AG04449 (cell line): Measurements from ENCODE around the gene GRK2.

Experiments used
- CTCF ChIA-PET: fragments of 350-600 bp; formaldehyde crosslinking; extraction: SDS; loops from one replicate; lab custom pipeline; 2021; ENCODE audit warnings: antibody characterized with exemption; lab: Yijun Ruan, JAX
- POLR2A ChIA-PET: fragments of 400-600, 350-600 bp; formaldehyde crosslinking; extraction: SDS; loops from one replicate; lab custom pipeline; 2020; ENCODE audit warnings: antibody characterized with exemption, inconsistent platforms; lab: Yijun Ruan, JAX
- DNase-seq: peaks from one replicate; pipeline ENCODE4 v3.0.0-alpha.2; 2010; ENCODE audit warnings: low read depth, low spot score
- H3K4me3 ChIP-seq: 2 replicates; pipeline ENCODE4 v1.5.1; 2011; ENCODE audit warnings: low read depth, mild to moderate bottlenecking, control low read depth, low read length
- TF ChIP-seq, protein P1 (sequence below): IDR thresholded peaks from one replicate; pipeline ENCODE4 v1.5.1; 2011; ENCODE audit warnings: mild to moderate bottlenecking, moderate library complexity, low read length, control low read depth, inconsistent platforms; ENCODE audit not compliant: insufficient read depth; ENCODE audit errors: missing control alignments

The GRK2 gene

DNA sequence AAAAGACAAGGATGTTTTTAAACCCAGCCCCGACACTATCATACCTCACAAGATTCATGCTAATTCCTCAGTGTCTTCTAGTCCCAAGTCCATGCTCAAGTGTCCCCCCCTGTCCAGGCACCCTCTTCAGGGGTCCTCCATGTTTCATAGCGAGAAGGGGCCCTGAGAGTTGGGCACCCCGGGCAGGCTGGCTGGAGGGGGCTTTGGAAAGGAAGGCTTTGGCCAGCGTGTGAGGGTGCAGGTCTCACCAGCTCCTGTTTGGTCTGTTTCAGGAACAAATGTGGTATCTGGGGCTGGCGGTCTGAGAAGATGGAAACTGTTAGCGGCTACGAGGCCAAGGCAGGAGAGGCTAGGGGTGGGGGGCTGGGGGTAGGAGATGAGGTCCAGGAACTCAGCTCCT lies 32.5 kb downstream of the GRK2 start:
- ChIA-PET CTCF (interaction anchor here (1.0 to 1.1 kb wide), 2 partner anchors 10 to 36 kb away, joined by 3 to 6 read pairs; partner anchors contain the start of gene ANKRD13D), POLR2A (interaction anchor here (0.5 to 1.0 kb wide), 3 partner anchors 11 to 83 kb away, joined by 3 to 5 read pairs (median 4); no protein-coding TSS in a partner anchor)

DNA sequence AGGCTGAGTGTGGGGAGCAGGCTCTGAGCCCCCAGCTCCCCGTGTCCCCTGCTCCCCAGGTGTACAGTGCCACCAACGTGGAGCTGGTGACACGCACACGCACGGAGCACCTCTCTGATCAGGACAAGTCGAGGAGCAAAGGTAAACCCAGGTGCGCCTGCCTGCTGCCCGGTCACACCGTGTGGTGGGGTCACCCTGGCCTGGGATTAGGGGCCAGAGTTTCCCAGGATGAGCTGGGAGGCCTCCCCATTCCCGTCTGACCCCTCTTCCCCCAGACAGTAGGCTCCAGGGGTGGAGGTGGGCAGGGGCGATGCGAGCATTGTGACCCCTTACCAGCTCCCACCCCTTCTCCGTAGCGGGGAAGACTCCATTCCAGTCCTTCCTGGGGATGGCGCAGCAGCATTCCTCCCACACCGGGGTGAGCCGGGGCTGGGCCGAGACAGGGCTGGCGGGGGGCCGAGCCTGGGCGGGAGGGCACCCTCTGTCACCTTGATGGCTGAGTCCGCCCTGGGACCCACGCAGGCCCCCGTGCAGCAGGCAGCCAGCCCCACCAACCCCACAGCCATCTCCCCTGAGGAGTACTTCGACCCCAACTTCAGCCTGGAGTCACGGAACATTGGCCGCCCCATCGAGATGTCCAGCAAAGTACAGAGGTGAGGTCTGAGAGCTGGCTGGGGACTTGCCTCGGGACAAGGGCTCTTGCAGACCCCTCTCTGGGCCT lies 33.4 kb downstream of the GRK2 start:
- H3K4me3 ChIP-seq, result no peak overlapping the region
- POLR2A ChIA-PET, result no interaction called here
- CTCF ChIA-PET, result interaction anchor here (0.5 to 1.1 kb wide), 2 partner anchors 10 to 282 kb away, joined by 3 read pairs; partner anchors contain the start of gene ANKRD13D
- TF ChIP-seq, protein P1, sequence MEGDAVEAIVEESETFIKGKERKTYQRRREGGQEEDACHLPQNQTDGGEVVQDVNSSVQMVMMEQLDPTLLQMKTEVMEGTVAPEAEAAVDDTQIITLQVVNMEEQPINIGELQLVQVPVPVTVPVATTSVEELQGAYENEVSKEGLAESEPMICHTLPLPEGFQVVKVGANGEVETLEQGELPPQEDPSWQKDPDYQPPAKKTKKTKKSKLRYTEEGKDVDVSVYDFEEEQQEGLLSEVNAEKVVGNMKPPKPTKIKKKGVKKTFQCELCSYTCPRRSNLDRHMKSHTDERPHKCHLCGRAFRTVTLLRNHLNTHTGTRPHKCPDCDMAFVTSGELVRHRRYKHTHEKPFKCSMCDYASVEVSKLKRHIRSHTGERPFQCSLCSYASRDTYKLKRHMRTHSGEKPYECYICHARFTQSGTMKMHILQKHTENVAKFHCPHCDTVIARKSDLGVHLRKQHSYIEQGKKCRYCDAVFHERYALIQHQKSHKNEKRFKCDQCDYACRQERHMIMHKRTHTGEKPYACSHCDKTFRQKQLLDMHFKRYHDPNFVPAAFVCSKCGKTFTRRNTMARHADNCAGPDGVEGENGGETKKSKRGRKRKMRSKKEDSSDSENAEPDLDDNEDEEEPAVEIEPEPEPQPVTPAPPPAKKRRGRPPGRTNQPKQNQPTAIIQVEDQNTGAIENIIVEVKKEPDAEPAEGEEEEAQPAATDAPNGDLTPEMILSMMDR, result no peak
- DNase-seq, result no peak

More for the DNA sequence above, 32.5 kb downstream of the GRK2 start:
- TF ChIP-seq, protein P1, result no peak
- H3K4me3 ChIP-seq, result no peak overlapping the region
- no peak for DNase-seq

- POLR2A ChIA-PET, result no interaction called here
- no peak for DNase-seq
- CTCF ChIA-PET, result interaction anchor here (0.9 to 2.0 kb wide), 3 partner anchors 9 to 46 kb away, joined by 3 to 11 read pairs (median 10); no protein-coding TSS in a partner anchor
- TF ChIP-seq, protein P1, result no peak
- no peak overlapping the region for H3K4me3 ChIP-seq
These were observed 34.0 kb downstream of the GRK2 start for GRCh38 chr11:67300256-67300755.

DNA sequence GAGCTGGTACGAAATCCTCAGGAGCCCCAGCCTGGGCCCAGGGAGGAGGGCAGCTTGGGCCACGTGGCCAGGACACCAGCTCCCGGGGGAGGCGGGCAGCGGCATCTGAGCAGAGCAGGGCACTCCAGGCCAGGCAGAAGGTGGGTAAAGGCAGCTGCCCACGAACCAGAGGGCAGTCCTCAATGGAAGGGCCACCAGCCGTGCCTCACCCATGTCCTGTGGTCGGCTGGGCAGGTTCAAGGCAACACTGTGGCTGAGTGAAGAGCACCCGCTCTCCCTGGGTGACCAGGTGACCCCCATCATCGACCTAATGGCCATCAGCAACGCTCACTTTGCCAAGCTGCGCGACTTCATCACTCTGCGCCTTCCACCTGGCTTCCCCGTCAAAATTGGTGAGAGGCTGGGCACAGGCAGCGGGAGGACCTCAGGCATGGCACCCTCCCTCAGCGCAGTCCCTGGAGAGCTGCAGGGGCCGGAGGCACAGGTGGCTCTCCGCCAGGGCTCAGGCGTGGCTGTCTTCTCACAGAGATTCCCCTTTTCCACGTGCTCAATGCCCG lies 34.6 kb downstream of the GRK2 start:
- TF ChIP-seq, protein P1, result no peak
- POLR2A ChIA-PET, result no interaction called here
- no peak overlapping the region for H3K4me3 ChIP-seq
- CTCF ChIA-PET, result interaction anchor here (0.7 to 2.0 kb wide), 4 partner anchors 10 to 45 kb away, joined by 3 to 11 read pairs (median 6); no protein-coding TSS in a partner anchor
- DNase-seq, result no peak

DNA sequence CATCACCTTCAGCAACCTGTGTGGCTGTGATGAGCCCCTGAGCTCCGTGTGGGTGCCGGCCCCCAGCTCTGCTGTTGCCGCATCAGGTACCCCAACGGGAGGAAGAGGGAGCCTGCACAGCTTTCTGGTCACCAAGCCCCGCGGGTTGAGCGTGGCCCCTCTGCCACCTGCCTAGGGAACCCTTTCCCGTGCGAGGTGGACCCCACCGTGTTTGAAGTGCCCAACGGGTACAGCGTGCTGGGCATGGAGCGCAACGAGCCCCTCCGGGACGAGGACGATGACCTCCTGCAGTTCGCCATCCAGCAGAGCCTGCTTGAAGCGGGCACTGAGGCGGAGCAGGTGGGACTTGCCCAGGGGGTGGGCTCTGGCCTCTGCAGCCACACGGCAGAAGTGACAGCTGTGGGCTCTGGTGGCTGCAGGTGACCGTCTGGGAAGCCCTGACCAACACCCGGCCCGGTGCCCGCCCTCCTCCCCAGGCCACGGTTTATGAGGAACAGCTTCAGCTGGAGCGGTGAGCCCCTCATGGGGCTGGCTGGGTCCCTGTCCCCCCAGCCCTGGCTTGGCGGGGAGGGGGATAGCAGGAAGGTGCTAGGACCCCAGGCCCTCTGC lies 35.1 kb downstream of the GRK2 start:
- CTCF ChIA-PET, result interaction anchor here (0.7 to 2.0 kb wide), 4 partner anchors 10 to 45 kb away, joined by 3 to 11 read pairs (median 6); no protein-coding TSS in a partner anchor
- H3K4me3 ChIP-seq, result no peak overlapping the region
- TF ChIP-seq, protein P1, result no peak
- no peak for DNase-seq
- POLR2A ChIA-PET, result interaction anchor here (4.5 kb wide), 1 partner anchor 14 kb away, joined by 28 read pairs; no protein-coding TSS in a partner anchor
